Tongue (tissue), 2 donors: ENCODE data around the gene CRABP2. TPM values are rescaled to one million over a fixed set of nuclear protein-coding genes. Genes with fewer than 3 reads are reported as not detected.

Experiments used
- DNase-seq: peaks from one replicate; pipeline ENCODE4 v3.0.0-alpha.2; 2015
- total RNA-seq: library from RNA; depleted of rRNA; stranded (reverse); fragments of >200 nt; gene quantifications from one replicate; pipeline ENCODE4 v1.2.3, GENCODE V29; 2014

The CRABP2 gene
- total RNA-seq: 53.1 TPM

- DNase-seq: peak; percentile 81
These were observed at the start of gene CRABP2 for GRCh38 chr1:156705321-156705917. CRABP2 (minus strand) TSS chr1:156705583; CDS start chr1:156705446, 137 bp downstream.

GRCh38 chr1:156754219-156754618, 48.8 kb upstream of the CRABP2 start:
- peak; percentile 78 for DNase-seq

- no peak for DNase-seq
These were observed 47.6 kb upstream of the CRABP2 start for GRCh38 chr1:156752843-156753482.

- peak; percentile 99 for DNase-seq
These were observed 46.5 kb upstream of the CRABP2 start for GRCh38 chr1:156751757-156752481.

- no peak for DNase-seq
These were observed 46.0 kb upstream of the CRABP2 start, which contains the start of gene HDGF for GRCh38 chr1:156751451-156751756. HDGF (minus strand) TSS chr1:156751675; CDS start chr1:156751429, 246 bp downstream.

- DNase-seq: peak; percentile 66
These were observed 45.5 kb upstream of the CRABP2 start for GRCh38 chr1:156750711-156751450.

- DNase-seq: peak; percentile 41
These were observed 44.8 kb upstream of the CRABP2 start for GRCh38 chr1:156750191-156750672.

- no peak for DNase-seq
These were observed 44.2 kb upstream of the CRABP2 start for GRCh38 chr1:156749419-156750118.

- peak; percentile 71 for DNase-seq
These were observed 43.5 kb upstream of the CRABP2 start for GRCh38 chr1:156748670-156749418.

GRCh38 chr1:156747742-156748669, 42.6 kb upstream of the CRABP2 start:
- DNase-seq: peak; percentile 58

GRCh38 chr1:156746728-156747631, 41.6 kb upstream of the CRABP2 start:
- peak; percentile 97 for DNase-seq

GRCh38 chr1:156746406-156746727, 41.0 kb upstream of the CRABP2 start:
- no peak for DNase-seq

- no peak for DNase-seq
These were observed 40.5 kb upstream of the CRABP2 start for GRCh38 chr1:156745881-156746280.

- DNase-seq: no peak
These were observed 39.5 kb upstream of the CRABP2 start for GRCh38 chr1:156744786-156745419.

- no peak for DNase-seq
These were observed 39.0 kb upstream of the CRABP2 start for GRCh38 chr1:156744344-156744743.

- DNase-seq: no peak
These were observed 38.3 kb upstream of the CRABP2 start for GRCh38 chr1:156743367-156744302.

- DNase-seq: no peak
These were observed 37.4 kb upstream of the CRABP2 start for GRCh38 chr1:156742801-156743200.
